RWPE2 (cell line): ENCODE data around the gene CLDN24.

ENCODE experiments used
- ATAC-seq: fragments of 200-7000 bp; cut with Tn5 transposase; 3 replicates; pipeline ENCODE4 v1.9.1; 2021; ENCODE audit warnings: low read depth
- DNase-seq: peaks from one replicate; pipeline ENCODE4 v3.0.0-alpha.2; 2020; ENCODE audit warnings: low spot score
- H3K27ac ChIP-seq: fragments of 450-650 bp; 2 replicates; pipeline ENCODE4 v1.5.1; 2017; ENCODE audit warnings: mild to moderate bottlenecking; ENCODE audit not compliant: poor library complexity, severe bottlenecking
- H3K27me3 ChIP-seq: fragments of 250-450 bp; sonication (Bioruptor Pico); 2 replicates; pipeline ENCODE4 v1.5.1; 2021; ENCODE audit warnings: mild to moderate bottlenecking, moderate library complexity; ENCODE audit not compliant: insufficient read depth, poor library complexity, severe bottlenecking
- H3K36me3 ChIP-seq: fragments of 250-450 bp; sonication (Bioruptor Pico); 2 replicates; pipeline ENCODE4 v1.5.1; 2020; ENCODE audit warnings: low read depth, mild to moderate bottlenecking, moderate library complexity
- H3K4me1 ChIP-seq: fragments of 250-450 bp; sonication (Bioruptor Pico); 2 replicates; pipeline ENCODE4 v1.5.1; 2021; ENCODE audit warnings: mild to moderate bottlenecking, moderate library complexity; ENCODE audit not compliant: insufficient read depth, poor library complexity, severe bottlenecking
- H3K4me3 ChIP-seq: fragments of 250-450 bp; sonication (Bioruptor Pico); 2 replicates; pipeline ENCODE4 v1.5.1; 2021; ENCODE audit warnings: mild to moderate bottlenecking, moderate library complexity; ENCODE audit not compliant: severe bottlenecking
- H3K9me3 ChIP-seq: fragments of 250-450 bp; sonication (Bioruptor Pico); 2 replicates; pipeline ENCODE4 v1.5.1; 2021; ENCODE audit warnings: mild to moderate bottlenecking, moderate library complexity; ENCODE audit not compliant: severe bottlenecking
- CTCF ChIP-seq: fragments of 450-650 bp; IDR thresholded peaks from one replicate; pipeline ENCODE4 v1.5.1; 2017; ENCODE audit warnings: mild to moderate bottlenecking, moderate library complexity; ENCODE audit not compliant: poor library complexity, severe bottlenecking

CLDN24 gene

GRCh38 chr4:183284258-183284785 lies 37.9 kb downstream of the CLDN24 start:
- H3K36me3 ChIP-seq = peaks cover 55% of the 10 kb centered on the region
- no peak for DNase-seq

GRCh38 chr4:183276106-183276505 lies 46.1 kb downstream of the CLDN24 start:
- DNase-seq (no peak), ATAC-seq (no peak)
- Histone ChIP-seq H3K4me1 (no peaks in the 10 kb centered on the region), H3K36me3 (peaks cover 43% of the 10 kb centered on the region), H3K4me3 (no peak overlapping the region), H3K27ac (no peak overlapping the region), H3K9me3 (peaks cover 6% of the 10 kb centered on the region), H3K27me3 (no peaks in the 10 kb centered on the region)
- TF ChIP-seq CTCF = no peak

More at GRCh38 chr4:183284258-183284785, 37.9 kb downstream of the CLDN24 start:
- no peak for ATAC-seq
- no peak for TF ChIP-seq CTCF
- no peaks in the 10 kb centered on the region for H3K9me3 ChIP-seq
- H3K4me1 ChIP-seq = no peaks in the 10 kb centered on the region
- H3K27me3 ChIP-seq = no peaks in the 10 kb centered on the region
- H3K4me3 ChIP-seq = no peak overlapping the region
- H3K27ac ChIP-seq = no peak overlapping the region

GRCh38 chr4:183272384-183272783 lies 49.8 kb downstream of the CLDN24 start:
- H3K9me3 ChIP-seq = peaks cover 6% of the 10 kb centered on the region
- no peak for ATAC-seq
- no peaks in the 10 kb centered on the region for H3K27me3 ChIP-seq
- H3K4me3 ChIP-seq = no peak overlapping the region
- no peak for TF ChIP-seq CTCF
- no peak overlapping the region for H3K27ac ChIP-seq
- H3K4me1 ChIP-seq = no peaks in the 10 kb centered on the region
- no peak for DNase-seq
- peaks cover 73% of the 10 kb centered on the region for H3K36me3 ChIP-seq
